CD4-positive, alpha-beta T cell treated with Interleukin-17A for 1 hour (primary cell): ENCODE measurements around the gene PDE1A.
"Not testable (repeated sequence)": the region's sequence is repeated elsewhere in the genome, so short reads cannot be mapped to it uniquely, and the experiment has no call there.

Source experiments
- DNase-seq: peaks from one replicate; pipeline ENCODE4 v3.0.0-alpha.2; 2020

The PDE1A gene

GRCh38 chr2:182351427-182351826 lies 75.4 kb downstream of the PDE1A start:
- DNase-seq: no peak

- no peak for DNase-seq
These were observed 77.6 kb downstream of the PDE1A start for GRCh38 chr2:182349268-182349667.

GRCh38 chr2:182345384-182345783 lies 81.5 kb downstream of the PDE1A start:
- no peak for DNase-seq

GRCh38 chr2:182330451-182331305 lies 96.2 kb downstream of the PDE1A start:
- no peak for DNase-seq

GRCh38 chr2:182324665-182325064 lies 102.2 kb downstream of the PDE1A start:
- no peak for DNase-seq

GRCh38 chr2:182321096-182321495 lies 105.7 kb downstream of the PDE1A start:
- no peak for DNase-seq

GRCh38 chr2:182319556-182320505 lies 107.0 kb downstream of the PDE1A start:
- no peak for DNase-seq

- DNase-seq: no peak
These were observed 108.2 kb downstream of the PDE1A start for GRCh38 chr2:182318466-182319220.

GRCh38 chr2:182316950-182317349 lies 109.9 kb downstream of the PDE1A start:
- DNase-seq: no peak

GRCh38 chr2:182302972-182303371 lies 123.9 kb downstream of the PDE1A start:
- DNase-seq: no peak

GRCh38 chr2:182302174-182302573 lies 124.7 kb downstream of the PDE1A start:
- DNase-seq: no peak

- no peak for DNase-seq
These were observed 125.7 kb downstream of the PDE1A start for GRCh38 chr2:182301093-182301492.

- no peak for DNase-seq
These were observed 126.2 kb downstream of the PDE1A start for GRCh38 chr2:182300608-182301007.

GRCh38 chr2:182299632-182300031 lies 127.2 kb downstream of the PDE1A start:
- no peak for DNase-seq

- no peak for DNase-seq
These were observed 128.4 kb downstream of the PDE1A start for GRCh38 chr2:182298456-182298855.

- DNase-seq: no peak
These were observed 135.5 kb downstream of the PDE1A start for GRCh38 chr2:182291296-182291695.

GRCh38 chr2:182283512-182283911 lies 143.3 kb downstream of the PDE1A start:
- no peak for DNase-seq

GRCh38 chr2:182281276-182281675 lies 145.6 kb downstream of the PDE1A start:
- no peak for DNase-seq

GRCh38 chr2:182280118-182280517 lies 146.7 kb downstream of the PDE1A start:
- no peak for DNase-seq

- not testable (repeated sequence) for DNase-seq
These were observed 150.2 kb downstream of the PDE1A start for GRCh38 chr2:182276662-182277061.

GRCh38 chr2:182267971-182268370 lies 158.9 kb downstream of the PDE1A start:
- no peak for DNase-seq

- DNase-seq: no peak
These were observed 159.9 kb downstream of the PDE1A start for GRCh38 chr2:182266909-182267308.

GRCh38 chr2:182265718-182266117 lies 161.1 kb downstream of the PDE1A start:
- DNase-seq: no peak
